Measurements from ENCODE around the gene TPRX2.
"Not testable (repeated sequence)": the region's sequence is repeated elsewhere in the genome, so short reads cannot be mapped to it uniquely, and the experiment has no call there.

TPRX2 gene

GRCh38 chr19:47896773-47897172 lies 37.7 kb downstream of the TPRX2 start:
- no peak overlapping the region for H3K4me3 ChIP-seq (replicated peaks; ENCODE audit: low read depth, low read length)
- DNase-seq (ENCODE audit: extremely low read depth, low read depth), result no peak
- TF ChIP-seq, protein P1, sequence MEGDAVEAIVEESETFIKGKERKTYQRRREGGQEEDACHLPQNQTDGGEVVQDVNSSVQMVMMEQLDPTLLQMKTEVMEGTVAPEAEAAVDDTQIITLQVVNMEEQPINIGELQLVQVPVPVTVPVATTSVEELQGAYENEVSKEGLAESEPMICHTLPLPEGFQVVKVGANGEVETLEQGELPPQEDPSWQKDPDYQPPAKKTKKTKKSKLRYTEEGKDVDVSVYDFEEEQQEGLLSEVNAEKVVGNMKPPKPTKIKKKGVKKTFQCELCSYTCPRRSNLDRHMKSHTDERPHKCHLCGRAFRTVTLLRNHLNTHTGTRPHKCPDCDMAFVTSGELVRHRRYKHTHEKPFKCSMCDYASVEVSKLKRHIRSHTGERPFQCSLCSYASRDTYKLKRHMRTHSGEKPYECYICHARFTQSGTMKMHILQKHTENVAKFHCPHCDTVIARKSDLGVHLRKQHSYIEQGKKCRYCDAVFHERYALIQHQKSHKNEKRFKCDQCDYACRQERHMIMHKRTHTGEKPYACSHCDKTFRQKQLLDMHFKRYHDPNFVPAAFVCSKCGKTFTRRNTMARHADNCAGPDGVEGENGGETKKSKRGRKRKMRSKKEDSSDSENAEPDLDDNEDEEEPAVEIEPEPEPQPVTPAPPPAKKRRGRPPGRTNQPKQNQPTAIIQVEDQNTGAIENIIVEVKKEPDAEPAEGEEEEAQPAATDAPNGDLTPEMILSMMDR (IDR thresholded peaks at IDR 0.05; ENCODE audit: low read depth, low read length, missing control alignments), result no peak

- no peak for DNase-seq (ENCODE audit: extremely low read depth, low read depth)
- TF ChIP-seq, protein P1 (IDR thresholded peaks at IDR 0.05; ENCODE audit: low read depth, low read length, missing control alignments), result no peak
- H3K4me3 ChIP-seq (replicated peaks; ENCODE audit: low read depth, low read length), result no peak overlapping the region
Measured at GRCh38 chr19:47897861-47898260, 38.8 kb downstream of the TPRX2 start.

DNA sequence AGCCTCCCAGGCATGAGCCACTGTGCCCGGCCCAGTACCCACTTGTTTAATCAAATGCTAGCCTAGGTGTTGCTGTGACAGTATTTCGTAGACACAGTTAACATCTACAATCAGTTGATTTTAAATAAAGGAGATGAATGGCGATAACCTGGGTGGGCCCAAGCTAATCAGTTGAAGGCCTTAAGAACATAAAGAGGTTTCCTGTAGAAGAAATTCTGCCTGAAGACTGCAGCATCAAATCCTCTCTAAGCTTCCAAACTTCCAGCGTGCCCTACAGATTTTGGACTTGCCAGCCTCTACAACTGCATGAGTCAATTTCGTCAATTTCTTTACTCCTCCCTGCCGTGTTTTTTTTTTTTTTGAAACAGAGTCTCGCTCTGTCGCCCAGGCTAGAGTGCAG lies 40.3 kb downstream of the TPRX2 start:
- TF ChIP-seq, protein P1 (IDR thresholded peaks at IDR 0.05; ENCODE audit: low read depth, low read length, missing control alignments), result no peak
- no peak overlapping the region for H3K4me3 ChIP-seq (replicated peaks; ENCODE audit: low read depth, low read length)
- DNase-seq (ENCODE audit: extremely low read depth, low read depth), result no peak

DNA sequence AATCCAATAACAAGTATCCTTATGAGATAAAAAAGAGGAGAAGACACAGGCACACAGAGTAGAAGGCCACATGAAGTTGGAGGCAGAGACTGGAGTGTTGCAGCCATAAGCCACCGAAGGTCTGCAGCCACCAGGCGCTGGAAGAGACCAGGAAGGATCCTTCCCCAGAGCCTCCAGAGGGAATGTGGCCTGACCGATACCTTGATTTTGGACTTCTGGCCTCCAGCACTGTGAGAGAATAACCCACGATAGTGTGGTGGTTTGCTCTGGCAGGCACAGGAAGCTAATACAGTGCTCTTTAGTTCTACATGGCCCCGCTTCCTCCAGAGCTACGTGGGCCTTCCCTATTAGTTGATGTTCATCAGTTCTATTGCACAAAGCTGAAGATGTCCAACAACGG lies 42.3 kb downstream of the TPRX2 start:
- no peak overlapping the region for H3K4me3 ChIP-seq (replicated peaks; ENCODE audit: low read depth, low read length)
- TF ChIP-seq, protein P1 (IDR thresholded peaks at IDR 0.05; ENCODE audit: low read depth, low read length, missing control alignments), result no peak
- no peak for DNase-seq (ENCODE audit: extremely low read depth, low read depth)

GRCh38 chr19:47909350-47909749 lies 50.3 kb downstream of the TPRX2 start:
- DNase-seq (ENCODE audit: extremely low read depth, low read depth); H3K4me3 ChIP-seq (replicated peaks; ENCODE audit: low read depth, low read length): not testable (repeated sequence)

GRCh38 chr19:47910191-47910590 lies 51.2 kb downstream of the TPRX2 start:
- not testable (repeated sequence) for DNase-seq (ENCODE audit: extremely low read depth, low read depth)

More at GRCh38 chr19:47910191-47910590, 51.2 kb downstream of the TPRX2 start:
- H3K4me3 ChIP-seq (replicated peaks; ENCODE audit: low read depth, low read length), result not testable (repeated sequence)

Measured in HFF-Myc (cell line).